ENCODE data around the gene IL2RA. TPM values are rescaled to one million over a fixed set of nuclear protein-coding genes. Genes with fewer than 3 reads are reported as not detected.

Gene IL2RA
- total and polyA plus RNA-seq, 9 of the 15 experiments (the other 6 are each of a cell fraction or from before 2014, with no cell fraction given) = 0.95 TPM; not detected in 8

DNA sequence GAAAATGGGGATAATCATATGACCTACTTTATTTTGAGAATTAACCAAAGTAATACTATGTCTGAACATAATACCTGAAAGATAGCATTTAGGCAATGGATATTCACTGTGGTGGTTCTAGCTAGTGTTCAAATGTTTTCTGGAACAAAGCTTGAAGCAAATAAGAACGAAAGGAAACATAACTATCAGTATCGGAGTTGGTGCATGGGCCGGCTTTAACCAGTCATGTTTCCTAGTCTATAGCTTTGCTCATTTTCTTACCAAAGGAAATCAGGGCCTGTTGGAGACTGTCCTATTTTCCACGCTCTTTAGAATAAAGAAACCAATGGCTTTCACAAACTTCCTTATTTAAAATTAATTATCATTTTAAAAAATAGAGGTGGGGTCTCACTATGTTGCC lies 8.9 kb downstream of the IL2RA start:
- FAIRE-seq (no peak), ATAC-seq (no peak), DNase-seq (ENCODE audit: extremely low read depth in 1 of 4, low spot score in 3 of 4) (no peak)
- no peaks in the 10 kb centered on the region for H4K20me1 ChIP-seq (replicated peaks; ENCODE audit: control insufficient read depth, insufficient read depth, low read length)
- TF ChIP-seq ELF4 (CRISPR knock-in tag; IDR thresholded peaks at IDR 0.05) (no peak), PURB (CRISPR knock-in tag; IDR thresholded peaks at IDR 0.05; ENCODE audit: low read depth) (no peak), ZC3H4 (CRISPR knock-in tag; IDR thresholded peaks at IDR 0.05; ENCODE audit: borderline replicate concordance) (no peak), EHMT2 (IDR thresholded peaks at IDR 0.05) (no peak), THAP7 (CRISPR knock-in tag; IDR thresholded peaks at IDR 0.05) (no peak), MAFG (tag; conservative IDR thresholded peaks at IDR 0.05) (no peak), ZNF318 (IDR thresholded peaks at IDR 0.05; ENCODE audit: borderline replicate concordance in 1 of 2, low read depth in 1 of 2) (no peak)
- ChIA-PET CTCF (ENCODE audit: low intra/inter-chr PET ratio) (no interaction called here), POLR2A (interaction anchor here (0.6 to 0.7 kb wide), 3 partner anchors 10 to 249 kb away, joined by 3 read pairs; no protein-coding TSS in a partner anchor)
- H3K9ac ChIP-seq (ENCODE audit: insufficient read depth in 1 of 2, low read depth in 2 of 2, low read length in 2 of 2) = no peak overlapping the region
- in situ Hi-C loops (cut with MboI) (no loop called here), intact Hi-C loops (cut with micrococcal nuclease) (no loop called here)
- H3K36me3 ChIP-seq (ENCODE audit: control insufficient read depth, insufficient read depth, low read length) = no peaks in the 10 kb centered on the region
- H3K4me2 ChIP-seq (ENCODE audit: insufficient read depth, low read length) = no peak overlapping the region
- peaks cover 10 to 14% of the 10 kb centered on the region in 2 experiments for H3K4me1 ChIP-seq (replicated peaks in 1 of 2; ENCODE audit: control insufficient read depth in 2 of 2, insufficient read depth in 2 of 2, low read length in 2 of 2)
- peaks cover 4 to 6% of the 10 kb centered on the region in 2 experiments; a peak in 3 of 5 replicates for H3K27me3 ChIP-seq (ENCODE audit: control insufficient read depth in 2 of 2, insufficient read depth in 2 of 2, low read length in 2 of 2)
- no peak overlapping the region for H3K27ac ChIP-seq (ENCODE audit: extremely low read depth, low read depth, low read length)
- H3K4me3 ChIP-seq = no peak overlapping the region
- WGBS (ENCODE audit: insufficient coverage, low coverage, missing lambda C conversion rate) = 67% methylated on average over 4 of the region's 4 CpGs
- no TSS peak for BruUV-seq (replicated peaks)
- no peaks in the 10 kb centered on the region for H3K79me2 ChIP-seq (ENCODE audit: control insufficient read depth, insufficient read depth, low read length)
- no peaks in the 10 kb centered on the region for H3K9me1 ChIP-seq (ENCODE audit: control insufficient read depth, insufficient read depth, low read length)
- H2AFZ ChIP-seq (ENCODE audit: low read depth, low read length) = no peak overlapping the region
- no peaks in the 10 kb centered on the region for H3K9me3 ChIP-seq (replicated peaks; ENCODE audit: control insufficient read depth, insufficient read depth, low read depth, low read length)
